Placental epithelial cell (primary cell): ENCODE data around the gene ZNF132. TPM values are rescaled to one million over a fixed set of nuclear protein-coding genes. Genes with fewer than 3 reads are reported as not detected.

ENCODE experiments used
- small RNA-seq: library from RNA; depleted of rRNA; stranded (forward); fragments of <200 nt; gene quantifications from one replicate; pipeline ENCODE3, GENCODE V24; 2012
- total RNA-seq: library from RNA; depleted of rRNA; stranded (reverse); fragments of >200 nt; gene quantifications from 2 replicates; pipeline ENCODE4 v1.2.3, GENCODE V29; 2012

Gene ZNF132
- total RNA-seq = 12.6 and 14.6 TPM in 2 replicates

DNA sequence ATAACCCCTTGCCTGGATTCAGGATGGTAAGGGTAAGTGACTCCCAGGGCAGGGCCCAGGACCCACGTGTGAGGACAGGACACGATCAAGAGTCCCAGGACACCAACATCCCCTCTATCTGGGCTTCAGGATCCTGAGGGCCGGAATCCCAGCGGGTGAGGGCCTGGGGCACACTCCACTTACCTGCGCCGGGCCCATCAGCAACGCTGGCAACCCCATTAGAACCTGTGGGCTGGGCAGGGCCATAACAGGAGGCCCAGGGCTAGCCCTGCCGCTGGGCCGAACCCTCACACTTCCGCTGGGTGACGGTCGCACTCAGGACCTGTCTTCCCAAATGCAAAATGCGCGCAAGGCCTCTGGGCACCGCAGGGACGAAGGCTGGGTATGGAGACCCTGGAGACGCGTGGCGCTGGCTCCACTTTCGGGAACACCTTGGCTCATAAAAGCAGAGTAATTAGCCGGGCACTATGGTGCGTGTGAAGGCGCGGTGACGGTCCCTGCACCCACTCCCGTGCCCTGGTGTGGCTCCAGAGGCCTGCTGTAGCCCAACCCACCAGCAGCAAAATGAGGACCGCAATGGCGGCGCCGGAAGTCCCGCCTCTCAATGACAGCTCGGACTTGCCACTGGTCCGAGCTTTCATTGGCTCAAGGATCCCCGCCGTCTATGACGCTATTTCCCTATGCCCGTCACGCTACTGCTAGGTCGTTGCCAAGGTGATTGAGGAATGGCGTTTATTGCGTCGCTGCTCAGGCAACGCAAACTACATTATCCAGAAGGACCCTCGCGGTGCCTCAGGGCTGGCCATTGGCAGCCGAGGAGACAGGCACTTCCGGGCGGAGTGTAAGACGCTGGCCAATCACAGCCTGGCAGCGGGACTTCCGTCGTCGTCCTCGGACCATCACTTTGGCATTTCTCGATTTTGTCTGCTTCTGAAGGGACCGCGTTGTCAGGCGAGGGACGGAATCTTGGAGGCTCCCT is at the start of gene ZNF132:
ZNF132 (minus strand) TSS at position 578 of the 979 bp plus-strand sequence; CDS start at position 246, 332 bp downstream.

DNA sequence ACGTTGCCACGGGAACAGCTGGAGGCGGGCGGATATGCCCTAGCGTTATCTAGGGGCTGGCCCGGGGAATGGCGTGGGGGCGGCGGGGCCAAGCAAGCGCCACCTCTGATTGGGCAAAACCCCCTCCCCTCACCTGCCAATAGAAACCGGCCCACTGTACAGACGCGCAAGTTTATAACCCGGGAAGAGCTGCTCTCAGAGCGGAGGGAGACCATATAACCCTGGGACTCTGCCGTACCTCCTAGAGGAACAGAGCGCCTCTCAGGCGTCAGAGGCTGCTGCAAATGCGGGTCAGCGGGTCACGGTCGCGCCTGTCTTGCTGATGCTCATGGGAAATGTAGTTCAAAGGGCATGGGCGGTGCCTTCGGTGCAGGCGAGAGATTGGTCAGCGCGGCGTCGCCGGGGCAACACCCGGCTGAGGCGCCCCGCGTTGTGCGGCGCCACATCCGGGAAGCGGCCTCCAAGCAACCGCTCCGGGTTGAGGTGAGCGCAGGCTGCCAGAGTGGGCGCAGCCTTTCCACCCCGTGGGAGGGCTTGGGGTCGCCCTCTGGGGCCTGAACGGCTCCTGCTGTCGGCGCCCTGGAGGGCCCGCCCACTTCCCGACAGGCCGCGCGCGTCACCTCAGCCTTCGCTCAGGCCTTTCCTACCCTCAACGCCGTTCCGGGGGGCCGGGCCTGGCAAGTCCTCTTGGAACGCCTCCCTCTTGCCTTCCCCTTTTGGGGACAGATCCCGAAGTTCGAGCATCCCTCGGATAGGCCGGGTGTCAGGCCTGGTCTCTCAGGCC is 36.0 kb upstream of the ZNF132 start, which contains the start of gene ZNF446:
ZNF446 (plus strand) TSS at position 639 of the 784 bp plus-strand sequence. CDS start 867 bp downstream, outside the sequence.

DNA sequence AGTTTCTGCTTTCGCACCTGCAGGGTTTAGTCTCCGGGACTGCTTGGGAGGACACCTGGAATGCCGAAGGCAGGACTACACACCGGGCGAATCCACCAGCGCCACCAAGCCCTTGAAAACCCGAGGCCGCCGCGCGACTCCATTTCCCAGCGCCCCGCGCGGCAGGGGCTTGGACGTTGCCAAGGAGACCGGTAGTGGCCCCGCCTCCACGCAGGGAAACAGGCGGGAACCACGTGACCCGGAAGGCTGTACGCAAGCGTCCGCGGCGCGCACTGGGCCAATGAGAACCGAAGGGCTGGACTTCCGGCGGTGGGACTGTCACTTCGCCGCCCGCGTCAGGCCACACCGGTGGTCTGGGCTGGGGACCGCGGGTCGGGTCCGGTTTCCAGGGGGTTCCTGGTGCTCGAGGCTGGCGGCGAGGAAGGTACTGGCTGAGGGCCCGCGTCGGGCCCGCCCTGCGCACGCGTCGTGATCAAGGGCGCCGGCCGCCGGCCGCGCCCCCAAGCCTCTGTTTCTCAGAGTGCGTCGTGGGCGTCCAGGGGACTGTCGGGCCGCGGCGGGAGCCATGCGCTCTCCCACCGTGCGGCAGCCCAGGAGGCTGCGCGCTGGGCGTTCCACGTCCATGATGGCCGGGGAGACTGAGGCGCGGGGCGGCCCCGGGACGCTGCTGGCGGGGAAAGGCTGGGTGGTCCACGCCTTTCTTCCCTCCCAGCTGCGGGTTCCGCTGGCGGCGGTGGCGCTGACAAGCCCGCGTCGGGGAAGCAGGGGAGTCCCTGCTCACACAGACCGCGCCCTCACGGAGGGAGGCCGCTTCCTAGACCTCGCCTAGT is 27.0 kb upstream of the ZNF132 start, which contains the start of gene ZNF324:
ZNF324 (plus strand) TSS at position 321 of the 830 bp plus-strand sequence. CDS start 2,106 bp downstream, outside the sequence.

DNA sequence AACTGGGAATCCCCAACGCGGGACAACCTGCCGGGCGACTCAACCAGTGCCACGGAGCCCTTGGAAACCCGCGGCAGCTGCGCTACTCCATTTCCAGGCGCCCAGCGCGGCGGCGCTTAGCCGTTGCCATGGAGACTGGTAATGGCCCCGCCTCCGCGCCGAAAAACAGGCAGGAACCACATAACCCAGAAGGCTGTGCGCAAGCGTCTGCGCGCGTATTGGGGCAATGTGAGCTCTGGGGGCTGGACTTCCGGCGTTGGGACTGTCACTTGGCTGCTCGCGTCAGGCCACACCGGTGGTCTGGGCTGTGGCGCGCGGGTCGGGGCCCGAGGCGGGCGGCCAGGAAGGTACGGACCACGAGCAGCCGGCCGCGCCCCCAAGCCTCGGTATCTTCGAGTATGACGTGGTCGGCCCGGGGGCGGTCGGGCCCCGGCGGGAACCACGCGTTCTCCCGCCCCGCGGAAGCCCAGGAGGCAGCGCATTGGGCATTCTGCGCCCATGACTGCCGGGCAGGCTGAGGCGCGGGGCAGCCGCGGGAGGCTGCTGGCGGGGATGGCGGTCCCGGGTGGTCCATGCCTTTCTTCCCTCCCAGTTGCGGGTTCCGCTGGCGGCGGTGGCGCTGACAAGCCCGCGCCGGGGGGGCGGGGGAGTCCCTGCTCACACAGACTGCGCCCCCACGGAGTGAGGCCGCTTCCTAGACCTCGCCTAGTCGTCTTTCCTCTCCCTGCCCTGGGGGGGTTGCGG is 11.6 kb upstream of the ZNF132 start, which contains the start of gene ZNF324B:
ZNF324B (plus strand) TSS at position 265 of the 744 bp plus-strand sequence. CDS start 2,080 bp downstream, outside the sequence.

DNA sequence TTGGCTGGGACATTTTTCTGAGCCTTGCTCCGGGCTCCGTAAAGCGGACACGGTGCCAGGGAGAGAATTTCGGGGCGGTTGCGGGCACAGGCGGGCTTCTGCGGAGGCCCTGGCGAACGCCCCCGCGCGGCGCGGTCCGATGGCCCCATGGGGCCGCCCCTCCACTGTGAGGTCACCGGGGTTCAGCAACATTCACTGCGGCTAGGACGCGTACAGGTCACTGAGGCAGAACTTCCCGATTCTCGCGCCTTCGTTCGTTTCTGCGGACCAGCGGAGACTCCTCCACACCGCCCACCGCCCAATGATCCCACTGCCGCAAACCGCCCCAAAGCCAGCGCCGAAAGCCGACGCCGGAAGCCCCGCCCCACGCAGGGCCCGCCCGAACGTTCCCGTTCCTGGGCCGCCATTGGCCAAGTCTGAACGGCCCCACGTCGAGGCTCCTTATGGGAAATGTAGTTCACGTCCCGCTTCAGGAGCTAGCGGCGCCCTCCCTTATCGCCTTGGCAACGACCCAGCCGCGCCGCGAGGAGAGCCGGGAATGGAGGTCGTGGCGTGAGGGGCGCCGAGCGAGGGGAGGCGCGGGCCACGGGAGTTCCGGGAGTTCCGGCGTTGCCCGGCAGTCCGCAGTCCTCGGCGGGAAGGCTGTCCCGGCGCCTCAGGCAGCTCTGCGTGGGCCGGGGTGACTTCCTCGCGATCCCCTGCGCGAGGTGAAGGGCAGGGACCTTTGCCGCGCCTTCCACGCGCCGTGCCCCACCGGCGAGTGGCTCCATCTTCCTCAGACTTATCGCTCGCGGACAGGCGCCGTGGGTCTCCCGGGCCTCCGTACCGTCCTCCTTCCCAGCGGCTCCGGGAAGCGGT is 31.6 kb downstream of the ZNF132 start, which contains the start of gene ZNF584:
ZNF584 (plus strand) TSS at position 498 of the 858 bp plus-strand sequence. CDS start 499 bp downstream, outside the sequence.

DNA sequence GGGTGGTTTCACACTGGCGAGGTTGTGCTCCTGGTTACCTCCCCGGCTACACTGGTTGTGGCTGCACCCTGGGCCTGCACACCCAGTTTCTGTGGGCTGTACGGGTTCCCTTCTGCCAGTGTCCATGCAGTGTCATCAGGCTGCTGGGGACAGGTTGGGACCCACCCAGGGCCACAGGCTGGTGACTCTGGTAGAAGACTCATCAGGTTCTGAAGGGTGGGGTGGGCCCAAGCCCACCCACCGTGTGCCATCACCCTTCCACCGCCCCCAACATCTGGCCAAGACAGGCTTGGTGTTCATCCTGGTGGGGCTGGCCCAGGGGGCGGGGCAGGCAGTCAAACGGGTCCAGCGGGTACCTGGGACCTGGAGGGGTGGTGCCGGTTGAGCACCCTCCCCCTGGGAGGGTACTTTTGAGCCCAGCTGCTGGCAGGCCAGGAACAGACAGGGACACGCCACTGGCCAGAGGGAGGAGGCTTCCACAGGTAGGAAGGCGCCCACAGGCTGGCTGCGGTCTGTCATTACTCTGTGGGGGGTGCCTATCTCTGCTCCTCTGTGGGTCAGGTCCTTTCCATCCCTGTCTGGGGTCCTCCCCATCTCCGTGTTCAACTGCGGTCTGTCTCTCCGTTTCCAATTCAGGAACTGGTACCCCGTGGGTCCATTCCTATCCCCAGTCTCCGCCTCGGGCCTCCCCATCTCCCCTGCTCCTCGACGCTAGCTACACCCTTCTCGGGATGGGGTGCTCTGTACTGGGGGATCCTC is 44.6 kb downstream of the ZNF132 start, which contains the start of gene RNF225:
RNF225 (plus strand) TSS at position 437 of the 759 bp plus-strand sequence. CDS start 434 bp downstream, outside the sequence.

DNA sequence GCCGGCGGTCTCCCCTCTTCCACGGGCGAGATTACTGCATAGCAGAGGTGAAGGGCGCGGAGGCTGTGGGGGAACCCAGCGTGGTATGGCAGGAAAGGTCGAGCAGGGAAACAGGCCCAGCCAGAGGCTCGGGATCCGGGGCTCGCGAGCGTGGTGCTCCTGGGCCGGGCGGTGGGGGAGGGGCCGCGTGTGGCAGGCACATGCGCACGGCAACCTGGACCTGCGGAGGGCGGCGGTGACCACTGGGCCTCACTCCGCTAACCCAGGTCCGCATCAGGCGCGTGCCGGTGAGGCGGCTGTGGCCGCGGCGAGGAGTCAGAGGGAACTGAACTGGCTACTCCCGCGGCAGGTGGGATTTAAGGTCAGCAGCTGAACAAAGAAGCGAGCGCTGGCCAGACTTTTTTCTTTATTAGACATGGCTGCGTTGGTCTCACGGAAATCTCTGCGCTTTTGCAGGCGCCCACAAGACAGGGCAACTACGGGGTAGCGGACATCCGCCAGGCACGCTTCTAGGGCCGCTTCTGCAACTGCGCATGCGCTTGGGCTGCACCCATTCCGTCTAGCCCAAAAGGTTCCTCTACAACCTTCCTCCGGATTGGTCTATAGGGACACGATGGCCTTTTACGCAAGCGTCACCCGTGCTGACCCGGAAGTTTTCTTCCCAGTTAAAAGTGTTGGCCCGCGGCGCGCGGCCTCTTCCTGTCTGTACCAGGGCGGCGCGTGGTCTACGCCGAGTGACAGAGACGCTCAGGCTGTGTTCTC is 53.2 kb downstream of the ZNF132 start, which contains the start of gene RPS5:
RPS5 (plus strand) TSS at position 694 of the 762 bp plus-strand sequence. CDS start 869 bp downstream, outside the sequence.

Small RNA genes within 50 kb of the gene (small RNA-seq; reads per million reads assigned to genes)
- gene MIR4754 = not detected
- gene RNU6-1337P = not detected

Other genes starting within 250 kb of the ZNF132 start
- 20.8 and 39.8 TPM in 2 replicates for gene ZNF544, start 211.2 kb downstream of the ZNF132 start, total RNA-seq
- gene ZNF8, start 161.2 kb downstream of the ZNF132 start, total RNA-seq = 7.9 and 9.4 TPM in 2 replicates
- 33.4 and 35.5 TPM in 2 replicates for gene ERVK3-1, start 134.8 kb downstream of the ZNF132 start, total RNA-seq
- gene ZSCAN22, start 113.2 kb downstream of the ZNF132 start, total RNA-seq = 5.5 and 6.6 TPM in 2 replicates
- 0.79 TPM in 1 of 2 replicates, not detected in the other for gene A1BG, start 86.7 kb downstream of the ZNF132 start, total RNA-seq
- 3.3 and 3.9 TPM in 2 replicates for gene ZNF497, start 77.4 kb downstream of the ZNF132 start, total RNA-seq
- 4.4 and 6.3 TPM in 2 replicates for gene ZNF837, start 59.1 kb downstream of the ZNF132 start, total RNA-seq
- 1,650 and 1,691 TPM in 2 replicates for gene RPS5, start 52.9 kb downstream of the ZNF132 start, total RNA-seq
- 2.8 and 5.5 TPM in 2 replicates for gene RNF225, start 44.5 kb downstream of the ZNF132 start, total RNA-seq
- gene ZNF584, start 31.5 kb downstream of the ZNF132 start, total RNA-seq = 13.2 and 17.3 TPM in 2 replicates
- 13.3 and 14.6 TPM in 2 replicates for gene ZNF324B, start 11.5 kb upstream of the ZNF132 start, total RNA-seq
- gene ZNF324, start 26.9 kb upstream of the ZNF132 start, total RNA-seq = 25.1 and 41.3 TPM in 2 replicates
- 15.3 and 22.0 TPM in 2 replicates for gene ZNF446, start 36.2 kb upstream of the ZNF132 start, total RNA-seq
- 4.4 and 6.3 TPM in 2 replicates for gene SLC27A5, start 71.8 kb upstream of the ZNF132 start, total RNA-seq
- gene ZBTB45, start 79.7 kb upstream of the ZNF132 start, total RNA-seq = 12.3 and 12.6 TPM in 2 replicates
- gene TRIM28, start 103.9 kb upstream of the ZNF132 start, total RNA-seq = 414 and 576 TPM in 2 replicates
- 65.1 and 108 TPM in 2 replicates for gene CHMP2A, start 115.0 kb upstream of the ZNF132 start, total RNA-seq
- 40.4 and 67.5 TPM in 2 replicates for gene UBE2M, start 118.5 kb upstream of the ZNF132 start, total RNA-seq
- gene MZF1, start 133.2 kb upstream of the ZNF132 start, total RNA-seq = 31.6 and 42.0 TPM in 2 replicates